Nephron (organoid): ENCODE results near the gene NIT2.
"Not testable (repeated sequence)": the region's sequence is repeated elsewhere in the genome, so short reads cannot be mapped to it uniquely, and the experiment has no call there.

Experiments used
- H3K27ac Mint-ChIP-seq, 3 experiments: 2 replicates each; pipeline ENCODE4 v1.8.0; 2020; ENCODE audit warnings: mixed read lengths in 3 of 3, mild to moderate bottlenecking in 2 of 3, moderate library complexity in 1 of 3
- H3K27me3 Mint-ChIP-seq: 2 replicates; pipeline ENCODE4 v1.8.0; 2021; ENCODE audit warnings: low read depth, mild to moderate bottlenecking, moderate library complexity, mixed read lengths
- H3K36me3 Mint-ChIP-seq: 2 replicates; pipeline ENCODE4 v1.8.0; 2020; ENCODE audit warnings: low read depth, mixed read lengths
- H3K4me1 Mint-ChIP-seq: 2 replicates; pipeline ENCODE4 v1.8.0; 2020; ENCODE audit warnings: mixed read lengths
- H3K4me3 Mint-ChIP-seq, 3 experiments: 2 replicates each; pipeline ENCODE4 v1.8.0; 2020; ENCODE audit warnings: mild to moderate bottlenecking in 3 of 3, mixed read lengths in 3 of 3, moderate library complexity in 2 of 3
- H3K9me3 Mint-ChIP-seq: 2 replicates; pipeline ENCODE4 v1.8.0; 2020; ENCODE audit warnings: mixed read lengths
- TF ChIP-seq, protein P1 (sequence below), 3 experiments: fragments of 200-600 bp; sonication (generic); IDR thresholded peaks; one replicate each; pipeline ENCODE4 v1.5.0; 2021; ENCODE audit warnings: antibody characterized with exemption in 3 of 3; ENCODE audit not compliant: unreplicated experiment in 3 of 3

NIT2 gene

DNA sequence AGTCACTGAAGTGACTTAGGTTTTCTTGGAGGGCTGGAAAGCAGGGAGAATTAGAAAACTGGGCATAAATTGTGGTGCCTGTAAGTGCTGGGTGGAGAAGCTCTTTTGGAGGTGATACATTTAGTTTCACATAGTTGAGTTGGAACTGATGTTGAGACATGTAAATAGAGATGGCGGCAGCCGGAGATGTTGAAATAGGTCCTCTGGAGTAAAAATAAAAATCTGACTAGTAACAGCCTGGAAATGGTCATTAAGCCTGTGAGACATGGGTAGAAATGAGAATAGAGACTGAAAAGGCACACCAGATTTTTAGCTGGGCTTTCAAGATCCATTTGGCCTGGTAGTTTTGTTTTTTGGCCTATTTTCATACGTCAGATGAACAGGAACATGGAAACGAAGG, 2.9 kb upstream of the NIT2 start:
- TF ChIP-seq, protein P1, sequence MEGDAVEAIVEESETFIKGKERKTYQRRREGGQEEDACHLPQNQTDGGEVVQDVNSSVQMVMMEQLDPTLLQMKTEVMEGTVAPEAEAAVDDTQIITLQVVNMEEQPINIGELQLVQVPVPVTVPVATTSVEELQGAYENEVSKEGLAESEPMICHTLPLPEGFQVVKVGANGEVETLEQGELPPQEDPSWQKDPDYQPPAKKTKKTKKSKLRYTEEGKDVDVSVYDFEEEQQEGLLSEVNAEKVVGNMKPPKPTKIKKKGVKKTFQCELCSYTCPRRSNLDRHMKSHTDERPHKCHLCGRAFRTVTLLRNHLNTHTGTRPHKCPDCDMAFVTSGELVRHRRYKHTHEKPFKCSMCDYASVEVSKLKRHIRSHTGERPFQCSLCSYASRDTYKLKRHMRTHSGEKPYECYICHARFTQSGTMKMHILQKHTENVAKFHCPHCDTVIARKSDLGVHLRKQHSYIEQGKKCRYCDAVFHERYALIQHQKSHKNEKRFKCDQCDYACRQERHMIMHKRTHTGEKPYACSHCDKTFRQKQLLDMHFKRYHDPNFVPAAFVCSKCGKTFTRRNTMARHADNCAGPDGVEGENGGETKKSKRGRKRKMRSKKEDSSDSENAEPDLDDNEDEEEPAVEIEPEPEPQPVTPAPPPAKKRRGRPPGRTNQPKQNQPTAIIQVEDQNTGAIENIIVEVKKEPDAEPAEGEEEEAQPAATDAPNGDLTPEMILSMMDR (IDR thresholded peaks at IDR 0.05; ENCODE audit: unreplicated experiment in 3 of 3), result no peak
- Mint-ChIP-seq H3K27me3 (no peaks in the 10 kb centered on the region), H3K9me3 (peaks cover 11% of the 10 kb centered on the region), H3K4me1 (peaks cover 7% of the 10 kb centered on the region), H3K27ac (no peak overlapping the region), H3K4me3 (peak overlapping the region; percentile 35 to 53 (median 47)), H3K36me3 (peaks cover 13% of the 10 kb centered on the region)

- H3K27ac Mint-ChIP-seq, result no peak overlapping the region
- no peaks in the 10 kb centered on the region for H3K27me3 Mint-ChIP-seq
- TF ChIP-seq, protein P1 (IDR thresholded peaks at IDR 0.05; ENCODE audit: unreplicated experiment in 3 of 3), result no peak
- peaks cover under 1% of the 10 kb centered on the region for H3K36me3 Mint-ChIP-seq
- H3K4me3 Mint-ChIP-seq, result peak overlapping the region; percentile 16 to 89 (median 66)
- H3K9me3 Mint-ChIP-seq, result peaks cover 3% of the 10 kb centered on the region
- H3K4me1 Mint-ChIP-seq, result peaks cover 8% of the 10 kb centered on the region
Observed at GRCh38 chr3:100333051-100333450, 1.5 kb upstream of the NIT2 start.

- Mint-ChIP-seq H3K27ac (peak overlapping the region in 2 of 3 experiments; percentile 84), H3K36me3 (no peaks in the 10 kb centered on the region), H3K4me3 (peak overlapping the region; percentile 83 to 89 (median 89)), H3K9me3 (no peaks in the 10 kb centered on the region), H3K27me3 (no peaks in the 10 kb centered on the region), H3K4me1 (peaks cover 12% of the 10 kb centered on the region)
- TF ChIP-seq, protein P1 (IDR thresholded peaks at IDR 0.05; ENCODE audit: unreplicated experiment in 3 of 3), result no peak
Observed at GRCh38 chr3:100333970-100334487, 528 bp upstream of the NIT2 start.

DNA sequence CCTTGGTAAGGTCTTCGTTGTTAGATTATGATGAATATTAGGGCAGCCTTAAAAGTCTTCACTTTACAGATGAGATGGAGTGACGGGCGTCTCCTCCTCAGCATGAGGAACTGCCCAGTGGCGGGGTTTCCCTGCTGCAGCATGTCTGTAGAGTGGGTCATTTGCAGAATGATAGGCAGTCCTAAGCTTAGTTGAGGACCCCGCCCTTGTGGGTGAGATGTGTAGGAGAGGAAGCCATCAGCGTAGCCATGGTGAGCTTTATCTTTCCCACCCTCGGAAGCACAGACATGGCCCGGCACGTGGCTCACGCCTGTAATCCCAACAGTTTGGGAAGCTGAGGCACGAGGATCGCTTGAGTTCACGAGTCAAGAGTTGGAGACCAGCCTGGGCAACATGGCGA, 877 bp downstream of the NIT2 start:
- peaks cover 12% of the 10 kb centered on the region for H3K4me1 Mint-ChIP-seq
- H3K36me3 Mint-ChIP-seq, result peaks cover under 1% of the 10 kb centered on the region
- H3K4me3 Mint-ChIP-seq, result peak overlapping the region; percentile 85 to 93 (median 93)
- H3K27me3 Mint-ChIP-seq, result no peaks in the 10 kb centered on the region
- TF ChIP-seq, protein P1 (IDR thresholded peaks at IDR 0.05; ENCODE audit: unreplicated experiment in 3 of 3), result no peak
- no peaks in the 10 kb centered on the region for H3K9me3 Mint-ChIP-seq
- peak overlapping the region; percentile 74 to 88 (median 86) for H3K27ac Mint-ChIP-seq

DNA sequence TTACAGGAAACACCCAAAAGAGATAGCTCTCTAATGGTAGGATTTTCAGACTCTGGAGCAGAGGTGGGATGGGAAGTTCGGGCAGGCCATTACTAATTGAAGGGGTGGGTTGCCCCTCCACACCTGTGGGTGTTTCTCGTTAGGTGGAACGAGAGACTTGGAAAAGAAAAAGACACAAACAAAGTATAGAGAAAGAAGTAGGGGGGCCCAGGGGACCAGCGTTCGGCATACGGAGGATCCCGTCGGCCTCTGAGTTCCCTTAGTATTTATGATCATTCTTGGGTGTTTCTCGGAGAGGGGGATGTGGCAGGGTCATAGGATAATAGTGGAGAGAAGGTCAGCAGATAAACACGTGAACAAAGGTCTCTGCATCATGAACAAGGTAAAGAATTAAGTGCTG, 1.7 kb downstream of the NIT2 start:
- not testable (repeated sequence) for H3K27me3 Mint-ChIP-seq

GRCh38 chr3:100338911-100339310, 4.4 kb downstream of the NIT2 start:
- Mint-ChIP-seq H3K4me3 (no peak overlapping the region), H3K4me1 (peaks cover 12% of the 10 kb centered on the region), H3K36me3 (peaks cover 29% of the 10 kb centered on the region), H3K27ac (peak overlapping the region in 1 of 3 experiments; percentile 8), H3K27me3 (no peaks in the 10 kb centered on the region), H3K9me3 (peaks cover 6% of the 10 kb centered on the region)
- TF ChIP-seq, protein P1 (IDR thresholded peaks at IDR 0.05; ENCODE audit: unreplicated experiment in 3 of 3), result no peak

More for the DNA sequence above, 1.7 kb downstream of the NIT2 start:
- not testable (repeated sequence) for H3K9me3 Mint-ChIP-seq, H3K36me3 Mint-ChIP-seq
- Mint-ChIP-seq H3K4me1 (peaks cover 12% of the 10 kb centered on the region), H3K27ac (peak overlapping the region in 2 of 3 experiments; percentile 86 to 88), H3K4me3 (peak overlapping the region; percentile 85 to 93 (median 93))
